GM12878 (cell line): ENCODE measurements around the gene BDKRB2. TPM values are rescaled to one million over a fixed set of nuclear protein-coding genes. Genes with fewer than 3 reads are reported as not detected.

Experiments
- ATAC-seq: fragments of 200-7000 bp; cut with Tn5 transposase; 3 replicates; pipeline ENCODE4 v1.9.1; 2020; ENCODE audit warnings: mild to moderate bottlenecking, moderate library complexity
- BruUV-seq: library from RNA; stranded (reverse); fragments of 400-500 nt; replicated peaks from 2 replicates; lab custom pipeline; 2021; lab: Mats Ljungman, UMichigan
- CTCF ChIA-PET: fragments of 300-600 bp; sonication (Branson Sonifier 250); formaldehyde crosslinking; extraction: SDS; loops from one replicate; lab custom pipeline; 2021; ENCODE audit warnings: inconsistent platforms; lab: Yijun Ruan, JAX
- POLR2A ChIA-PET: fragments of 350-600 bp; formaldehyde crosslinking; extraction: SDS; loops from one replicate; lab custom pipeline; 2021; ENCODE audit warnings: inconsistent platforms; lab: Charles Lee
- RAD21 ChIA-PET: fragments of 300-600 bp; sonication (Branson Sonifier 250); formaldehyde crosslinking; loops from one replicate; lab custom pipeline; 2023; ENCODE audit warnings: antibody characterized with exemption; ENCODE audit not compliant: unreplicated experiment; lab: Charles Lee
- SMC1A ChIA-PET: fragments of 300-600 bp; sonication (Branson Sonifier 250); formaldehyde crosslinking; loops from one replicate; lab custom pipeline; 2023; ENCODE audit not compliant: unreplicated experiment, uncharacterized antibody; lab: Charles Lee
- DNase-seq: peaks from one replicate; pipeline ENCODE4 v3.0.0-alpha.2; 2011; ENCODE audit warnings: low read depth, low spot score
- FAIRE-seq: peaks from 3 replicates; lab custom pipeline; 2011; peaks lifted over from hg19 to GRCh38; lab: Jason Lieb, UNC
- H2AFZ ChIP-seq: 2 replicates; pipeline ENCODE4 v1.6.0; 2011; ENCODE audit warnings: low read depth, low read length, control low read depth; ENCODE audit not compliant: control insufficient read depth
- H3K27ac ChIP-seq: 2 replicates; pipeline ENCODE4 v1.5.1; 2011; ENCODE audit warnings: control low read depth; ENCODE audit not compliant: control insufficient read depth, insufficient read depth
- H3K27me3 ChIP-seq, 2 experiments: replicated peaks in 1 of 2; 2 replicates each; pipeline versions ENCODE4 v1.6.0 to v1.6.1; 2011; ENCODE audit warnings: low read length in 1 of 2; ENCODE audit not compliant: control insufficient read depth in 2 of 2, insufficient read depth in 2 of 2
- H3K36me3 ChIP-seq, 2 experiments: 2 replicates each; pipeline ENCODE4 v1.5.1; 2011; ENCODE audit warnings: low read length in 1 of 2; ENCODE audit not compliant: control insufficient read depth in 2 of 2, insufficient read depth in 2 of 2
- H3K4me1 ChIP-seq: 2 replicates; pipeline ENCODE4 v1.6.1; 2011; ENCODE audit warnings: mild to moderate bottlenecking, low read length, moderate library complexity, mixed read lengths; ENCODE audit not compliant: control insufficient read depth, insufficient read depth
- H3K4me2 ChIP-seq: 2 replicates; pipeline ENCODE4 v1.6.0; 2011; ENCODE audit warnings: control low read depth; ENCODE audit not compliant: control insufficient read depth, insufficient read depth
- H3K4me3 ChIP-seq: fragments of 200-600 bp; sonication (generic); 2 replicates; pipeline ENCODE4 v1.5.1; 2016
- H3K79me2 ChIP-seq: 2 replicates; pipeline ENCODE4 v1.6.0; 2011; ENCODE audit warnings: low read length; ENCODE audit not compliant: control insufficient read depth, insufficient read depth
- H3K9ac ChIP-seq: 2 replicates; pipeline ENCODE4 v1.8.0; 2011; ENCODE audit warnings: low read length, control low read depth, mixed read lengths; ENCODE audit not compliant: control insufficient read depth, insufficient read depth
- H3K9me3 ChIP-seq: replicated peaks from 3 replicates; pipeline ENCODE4 v1.5.1; 2011; ENCODE audit warnings: mild to moderate bottlenecking, low read length; ENCODE audit not compliant: control insufficient read depth, insufficient read depth
- H4K20me1 ChIP-seq: 2 replicates; pipeline ENCODE4 v1.6.0; 2011; ENCODE audit not compliant: control insufficient read depth, insufficient read depth
- ATF7 ChIP-seq: fragments of 450-650 bp; IDR thresholded peaks from 2 replicates; pipeline ENCODE4 v1.6.1; 2016; ENCODE audit warnings: low read depth, mild to moderate bottlenecking
- CREB1 ChIP-seq: IDR thresholded peaks from 2 replicates; pipeline ENCODE4 v1.6.1; 2012; ENCODE audit warnings: low read depth, mild to moderate bottlenecking, inconsistent platforms
- FOXK2 ChIP-seq: fragments of 450-650 bp; IDR thresholded peaks from 2 replicates; pipeline ENCODE4 v1.6.1; 2017; ENCODE audit warnings: mild to moderate bottlenecking, moderate library complexity
- FOXM1 ChIP-seq: IDR thresholded peaks from 2 replicates; pipeline ENCODE4 v1.6.1; 2012; ENCODE audit warnings: low read depth, mild to moderate bottlenecking, inconsistent platforms, low read length, moderate library complexity
- GABPA ChIP-seq: IDR thresholded peaks from 2 replicates; pipeline ENCODE4 v1.6.1; 2014; ENCODE audit warnings: antibody characterized with exemption, low read depth, mild to moderate bottlenecking, inconsistent platforms
- IKZF2 ChIP-seq, 2 experiments: fragments of 450-650 bp; IDR thresholded peaks; 2 replicates each; pipeline ENCODE4 v1.6.1; 2017; ENCODE audit warnings: mild to moderate bottlenecking in 2 of 2, moderate library complexity in 2 of 2
- JUNB ChIP-seq: IDR thresholded peaks from 2 replicates; pipeline ENCODE4 v1.6.1; 2016; ENCODE audit warnings: antibody characterized with exemption, mild to moderate bottlenecking
- MTA2 ChIP-seq: fragments of 450-650 bp; IDR thresholded peaks from 2 replicates; pipeline ENCODE4 v1.6.1; 2016; ENCODE audit warnings: low read depth, mild to moderate bottlenecking, moderate library complexity
- MXI1 ChIP-seq: fragments of 150-350 bp; IDR thresholded peaks from 2 replicates; pipeline ENCODE4 v1.6.1; 2011; ENCODE audit warnings: low read depth, mild to moderate bottlenecking, inconsistent platforms, low read length, improper control_type of control experiment
- NR2F1 ChIP-seq: fragments of 450-650 bp; conservative IDR thresholded peaks from 2 replicates; pipeline ENCODE4 v1.6.1; 2017; ENCODE audit warnings: mild to moderate bottlenecking
- POLR2AphosphoS2 ChIP-seq: IDR thresholded peaks from 2 replicates; pipeline ENCODE4 v1.6.1; 2011; ENCODE audit warnings: low read depth, mild to moderate bottlenecking, low read length, improper control_type of control experiment, moderate library complexity
- RBBP5 ChIP-seq: fragments of 200-600 bp; sonication (generic); conservative IDR thresholded peaks from 2 replicates; pipeline ENCODE4 v1.6.1; 2016
- RUNX3 ChIP-seq: IDR thresholded peaks from 2 replicates; pipeline ENCODE4 v1.6.1; 2012; ENCODE audit warnings: low read length, inconsistent platforms
- SMAD1 ChIP-seq: fragments of 450-650 bp; IDR thresholded peaks from 2 replicates; pipeline ENCODE4 v1.6.1; 2018; ENCODE audit warnings: mild to moderate bottlenecking, low read depth; ENCODE audit not compliant: partially characterized antibody
- SP1 ChIP-seq: IDR thresholded peaks from one replicate; pipeline ENCODE4 v1.6.1; 2011; ENCODE audit warnings: low read depth, low read length
- SPI1 ChIP-seq: IDR thresholded peaks from 2 replicates; pipeline ENCODE4 v1.6.1; 2011; ENCODE audit warnings: low read depth, mild to moderate bottlenecking, low read length, moderate library complexity, borderline replicate concordance; ENCODE audit not compliant: insufficient read depth
- SREBF2 ChIP-seq: IDR thresholded peaks from 2 replicates; pipeline ENCODE4 v1.6.1; 2012; ENCODE audit warnings: mild to moderate bottlenecking, low read length
- YY1 ChIP-seq: IDR thresholded peaks from 2 replicates; pipeline ENCODE4 v1.6.1; 2011; ENCODE audit warnings: low read depth, mild to moderate bottlenecking, low read length
- WGBS: methylation state at CpG from one replicate; pipeline ENCODE4 v1.1.6; 2016; ENCODE audit warnings: low lambda C conversion rate; ENCODE audit not compliant: insufficient replicate concordance, insufficient coverage; ENCODE audit errors: missing lambda C conversion rate; 5-methylcytosine and 5-hydroxymethylcytosine counted together
- in situ Hi-C: fragments of 300-500 bp; cut with MboI; formaldehyde crosslinking; loops from 9 replicates; pipeline ENCODE4 v1.14.3; 2018; ENCODE audit warnings: mixed read lengths
- intact Hi-C: fragments of 100-400 bp; cut with micrococcal nuclease; formaldehyde crosslinking; loops from one replicate; pipeline ENCODE4 v1.14.2; 2022; ENCODE audit not compliant: unreplicated experiment
- polyA plus RNA-seq, 11 experiments: library from polyadenylated mRNA; depleted of rRNA in 4 of 11; unstranded in 6 of 11; stranded (reverse) in 5 of 11; fragments of >200 nt; fragmentation: Nextera tagmentation in 4 of 11; fragmentation: Illumina TruSeq in 1 of 11; extraction: Ambion mirVana in 4 of 11; extraction: Trizol in 1 of 11; gene quantifications; 1 replicate in 1 of 11; 2 replicates in 10 of 11; pipeline versions ENCODE4 v1.2.1 to v1.2.3, GENCODE V29; 2011 to 2016; ENCODE audit warnings: inconsistent platforms in 2 of 11, missing spikeins in 2 of 11, low read depth in 1 of 11
- total RNA-seq, 4 experiments: library from RNA; depleted of rRNA in 3 of 4; stranded (reverse); fragments of >200 nt in 3 of 4; fragmentation: Illumina TruSeq in 1 of 4; extraction: Trizol in 1 of 4; gene quantifications; 2 replicates each; pipeline versions ENCODE4 v1.2.1 to v1.2.3, GENCODE V29; 2013 to 2021
- TF ChIP-seq, protein P1 (sequence below): fragments of 450-650 bp; conservative IDR thresholded peaks from 2 replicates; pipeline ENCODE4 v1.6.1; 2017; ENCODE audit warnings: mild to moderate bottlenecking, moderate library complexity
- TF ChIP-seq, protein P2 (sequence below): fragments of 450-650 bp; IDR thresholded peaks from 2 replicates; pipeline ENCODE4 v1.6.1; 2017; ENCODE audit warnings: mild to moderate bottlenecking

The BDKRB2 gene
- total and polyA plus RNA-seq, 10 of the 15 experiments (the other 5 are each of a cell fraction or from before 2014, with no cell fraction given), result 0.08 TPM; not detected in 9

DNA sequence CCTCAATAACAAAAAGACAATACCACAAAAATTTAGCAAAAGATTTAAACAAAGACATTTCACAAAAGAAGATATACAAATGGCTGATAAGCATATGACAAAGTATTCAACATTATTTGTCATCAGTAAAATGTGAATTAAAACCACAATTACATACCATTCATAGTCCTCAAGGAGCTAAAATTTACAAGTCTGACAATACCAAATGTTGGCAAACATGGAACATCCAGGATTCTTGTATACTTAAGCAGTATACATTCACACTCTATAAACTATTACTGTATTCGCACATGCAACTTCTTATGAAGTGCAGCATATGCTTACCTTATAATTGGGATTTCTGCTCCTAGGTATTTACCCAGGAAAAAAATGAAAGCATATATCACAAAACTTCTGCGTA is 49.7 kb upstream of the BDKRB2 start:
- Histone ChIP-seq H3K79me2 (no peaks in the 10 kb centered on the region), H3K36me3 (no peaks in the 10 kb centered on the region), H3K9ac (no peak overlapping the region), H3K4me3 (no peak overlapping the region), H3K27me3 (no peaks in the 10 kb centered on the region; a peak in 1 of 4 replicates), H2AFZ (no peak overlapping the region), H3K9me3 (no peaks in the 10 kb centered on the region), H3K27ac (no peak overlapping the region), H3K4me2 (no peak overlapping the region)
- CTCF ChIA-PET, result no interaction called here
- intact Hi-C loops, result no loop called here
- FAIRE-seq, result no peak
- RAD21 ChIA-PET, result no interaction called here
- no peak for DNase-seq
- no peak for ATAC-seq
- BruUV-seq, result no TSS peak
- in situ Hi-C loops, result no loop called here
- SMC1A ChIA-PET, result no interaction called here
- TF ChIP-seq GABPA (no peak), YY1 (no peak), SREBF2 (no peak), FOXM1 (no peak), CREB1 (no peak), MXI1 (no peak), SMAD1 (no peak), POLR2AphosphoS2 (no peak), NR2F1 (no peak), JUNB (no peak), RUNX3 (no peak), SP1 (no peak), MTA2 (no peak), FOXK2 (no peak), RBBP5 (no peak), SPI1 (no peak), ATF7 (no peak), IKZF2 (IDR thresholded peaks at IDR 0.05) (no peak)
- TF ChIP-seq, protein P1, sequence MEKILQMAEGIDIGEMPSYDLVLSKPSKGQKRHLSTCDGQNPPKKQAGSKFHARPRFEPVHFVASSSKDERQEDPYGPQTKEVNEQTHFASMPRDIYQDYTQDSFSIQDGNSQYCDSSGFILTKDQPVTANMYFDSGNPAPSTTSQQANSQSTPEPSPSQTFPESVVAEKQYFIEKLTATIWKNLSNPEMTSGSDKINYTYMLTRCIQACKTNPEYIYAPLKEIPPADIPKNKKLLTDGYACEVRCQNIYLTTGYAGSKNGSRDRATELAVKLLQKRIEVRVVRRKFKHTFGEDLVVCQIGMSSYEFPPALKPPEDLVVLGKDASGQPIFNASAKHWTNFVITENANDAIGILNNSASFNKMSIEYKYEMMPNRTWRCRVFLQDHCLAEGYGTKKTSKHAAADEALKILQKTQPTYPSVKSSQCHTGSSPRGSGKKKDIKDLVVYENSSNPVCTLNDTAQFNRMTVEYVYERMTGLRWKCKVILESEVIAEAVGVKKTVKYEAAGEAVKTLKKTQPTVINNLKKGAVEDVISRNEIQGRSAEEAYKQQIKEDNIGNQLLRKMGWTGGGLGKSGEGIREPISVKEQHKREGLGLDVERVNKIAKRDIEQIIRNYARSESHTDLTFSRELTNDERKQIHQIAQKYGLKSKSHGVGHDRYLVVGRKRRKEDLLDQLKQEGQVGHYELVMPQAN, result no peak
- TF ChIP-seq, protein P2, sequence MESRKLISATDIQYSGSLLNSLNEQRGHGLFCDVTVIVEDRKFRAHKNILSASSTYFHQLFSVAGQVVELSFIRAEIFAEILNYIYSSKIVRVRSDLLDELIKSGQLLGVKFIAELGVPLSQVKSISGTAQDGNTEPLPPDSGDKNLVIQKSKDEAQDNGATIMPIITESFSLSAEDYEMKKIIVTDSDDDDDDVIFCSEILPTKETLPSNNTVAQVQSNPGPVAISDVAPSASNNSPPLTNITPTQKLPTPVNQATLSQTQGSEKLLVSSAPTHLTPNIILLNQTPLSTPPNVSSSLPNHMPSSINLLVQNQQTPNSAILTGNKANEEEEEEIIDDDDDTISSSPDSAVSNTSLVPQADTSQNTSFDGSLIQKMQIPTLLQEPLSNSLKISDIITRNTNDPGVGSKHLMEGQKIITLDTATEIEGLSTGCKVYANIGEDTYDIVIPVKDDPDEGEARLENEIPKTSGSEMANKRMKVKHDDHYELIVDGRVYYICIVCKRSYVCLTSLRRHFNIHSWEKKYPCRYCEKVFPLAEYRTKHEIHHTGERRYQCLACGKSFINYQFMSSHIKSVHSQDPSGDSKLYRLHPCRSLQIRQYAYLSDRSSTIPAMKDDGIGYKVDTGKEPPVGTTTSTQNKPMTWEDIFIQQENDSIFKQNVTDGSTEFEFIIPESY, result no peak
- TF ChIP-seq, all 136 proteins: peak for 0
- H4K20me1 ChIP-seq, result no peaks in the 10 kb centered on the region
- POLR2A ChIA-PET, result no interaction called here
- no peaks in the 10 kb centered on the region for H3K4me1 ChIP-seq
- WGBS, result 61% methylated on average over 2 of the region's 2 CpGs
